Activated effector memory CD4-positive, alpha-beta T cell treated with Interleukin-2 at 50 U/mL for 16 hours (primary cell): Measurements from ENCODE around the gene CCDC85B.
A peak's percentile ranks its signal among the peaks of the same experiment; 100 is the strongest.
"Not testable (repeated sequence)": the region's sequence is repeated elsewhere in the genome, so short reads cannot be mapped to it uniquely, and the experiment has no call there.

Experiments
- DNase-seq: peaks from one replicate; pipeline ENCODE4 v3.0.0-alpha.2; 2020

Gene CCDC85B

DNA sequence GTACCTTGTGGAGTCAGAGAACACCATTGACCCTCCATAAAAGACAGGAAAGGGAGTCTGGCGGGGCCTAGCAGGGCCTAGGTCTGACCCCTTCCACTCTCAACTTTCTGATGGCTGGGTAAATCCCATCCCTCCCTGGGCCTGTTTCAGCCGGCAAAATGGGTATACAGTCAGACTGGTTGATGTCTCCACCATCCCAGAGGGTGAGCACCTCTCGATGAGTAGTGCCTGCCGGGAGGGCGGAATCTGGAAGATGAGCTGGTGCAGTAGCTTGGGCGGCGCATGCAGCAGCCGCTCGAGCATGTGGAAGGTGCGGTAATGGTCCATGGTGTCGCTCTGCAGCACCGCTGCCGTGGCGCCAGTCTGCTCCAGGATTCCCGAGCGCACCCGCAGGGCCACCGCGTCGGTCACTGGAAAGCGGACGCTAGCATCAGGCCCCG lies 2.7 kb upstream of the CCDC85B start:
- no peak for DNase-seq

DNA sequence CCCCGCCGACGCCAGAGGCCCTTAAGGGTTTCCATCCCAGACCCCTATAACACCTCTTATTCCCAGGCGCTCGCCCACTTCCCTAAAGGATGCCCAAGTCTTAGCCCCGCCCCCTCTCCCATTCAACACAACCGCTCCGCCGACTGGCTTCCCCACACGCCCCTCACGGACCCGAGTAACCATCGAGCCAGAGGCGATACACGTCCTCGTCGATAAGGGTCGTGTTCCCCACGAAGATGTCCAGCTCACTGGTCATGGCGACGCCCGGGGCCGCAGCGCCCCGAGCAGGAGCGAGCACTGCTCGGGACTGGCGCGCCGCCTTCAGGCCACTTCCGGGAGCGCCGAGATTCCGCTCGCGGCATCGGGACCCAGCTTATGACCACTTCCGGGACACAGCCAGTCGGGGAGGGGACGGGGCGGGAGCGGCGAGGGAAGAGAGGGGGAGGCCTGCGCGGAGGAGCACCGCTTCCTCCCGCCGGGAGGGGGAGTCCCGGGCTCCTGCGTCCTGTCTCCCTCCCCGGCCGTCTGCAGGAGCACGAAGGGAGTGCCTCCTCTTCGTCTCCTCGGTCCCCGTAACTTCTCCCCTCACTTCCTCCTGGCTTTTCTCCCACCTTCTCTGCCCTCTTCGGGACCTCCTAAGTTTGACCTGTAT lies 2.2 kb upstream of the CCDC85B start, which contains the start of gene FIBP:
Gene FIBP, minus strand, starts transcription at position 309 of the 652 bp plus-strand sequence. Its CDS starts 53 bp downstream, at position 256.
- DNase-seq = peak; percentile 94

DNA sequence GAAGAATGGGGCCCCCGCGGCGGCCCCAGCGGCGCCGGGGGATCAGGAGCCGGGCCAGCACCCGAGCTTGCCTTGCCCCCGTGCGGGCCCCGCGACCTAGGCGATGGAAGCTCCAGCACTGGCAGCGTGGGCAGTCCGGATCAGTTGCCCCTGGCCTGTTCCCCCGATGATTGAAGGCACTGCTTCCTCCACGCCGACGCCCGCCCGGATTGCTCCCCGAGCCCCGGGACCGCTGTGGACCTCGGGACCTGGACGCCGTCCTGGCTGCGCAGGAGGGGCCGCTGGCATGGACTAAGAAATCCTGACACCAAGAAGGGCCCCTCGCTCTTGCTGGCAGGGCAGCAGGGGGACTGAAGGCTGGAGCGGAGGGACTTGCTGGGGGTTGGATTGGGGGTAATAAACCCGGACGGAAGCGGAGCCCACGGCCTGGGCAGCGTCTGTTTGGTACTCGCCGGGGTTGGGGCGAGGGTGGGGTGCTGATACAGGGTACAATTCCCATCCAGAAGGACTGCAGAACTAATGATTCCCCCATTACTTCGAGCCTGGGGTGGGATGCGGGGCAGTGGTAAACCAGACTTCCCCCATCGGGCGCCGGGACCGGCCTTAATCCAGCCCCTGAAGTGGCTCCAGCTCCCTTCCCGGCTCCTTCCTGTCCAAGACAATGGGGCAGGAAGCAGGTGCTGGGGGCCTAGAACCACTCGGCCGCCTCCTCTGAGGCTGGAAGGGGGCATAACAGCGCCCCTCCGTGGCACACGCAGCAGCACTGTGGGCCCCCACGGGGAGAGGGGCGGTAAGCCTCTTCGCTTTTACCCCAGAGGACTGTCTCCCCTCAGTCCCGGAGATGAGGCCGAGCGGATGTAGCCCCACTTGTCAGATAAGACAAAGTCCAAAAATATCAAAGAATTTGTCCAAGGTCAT lies 1.0 kb downstream of the CCDC85B start:
- no peak for DNase-seq

DNA sequence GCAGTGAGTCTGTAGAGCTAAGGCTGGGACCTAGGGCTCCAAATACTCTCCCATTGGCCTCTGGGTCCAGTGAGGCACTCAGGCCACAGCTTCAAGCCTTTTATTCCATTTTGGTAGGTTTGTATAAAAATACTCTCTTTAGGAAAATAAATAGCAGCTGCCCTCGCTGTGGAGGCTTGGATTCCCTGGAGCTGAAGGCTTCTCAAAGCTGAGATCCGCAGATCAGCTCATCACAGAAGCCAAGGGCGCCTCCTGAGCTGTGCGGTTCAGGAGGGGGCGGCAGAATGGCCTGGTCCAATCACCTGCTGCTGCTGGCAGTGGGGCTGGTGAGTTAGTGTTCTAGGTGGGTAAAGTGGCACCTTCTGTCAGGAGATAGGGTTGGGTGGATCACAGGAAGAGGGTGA lies 1.7 kb downstream of the CCDC85B start:
- DNase-seq = not testable (repeated sequence)

DNA sequence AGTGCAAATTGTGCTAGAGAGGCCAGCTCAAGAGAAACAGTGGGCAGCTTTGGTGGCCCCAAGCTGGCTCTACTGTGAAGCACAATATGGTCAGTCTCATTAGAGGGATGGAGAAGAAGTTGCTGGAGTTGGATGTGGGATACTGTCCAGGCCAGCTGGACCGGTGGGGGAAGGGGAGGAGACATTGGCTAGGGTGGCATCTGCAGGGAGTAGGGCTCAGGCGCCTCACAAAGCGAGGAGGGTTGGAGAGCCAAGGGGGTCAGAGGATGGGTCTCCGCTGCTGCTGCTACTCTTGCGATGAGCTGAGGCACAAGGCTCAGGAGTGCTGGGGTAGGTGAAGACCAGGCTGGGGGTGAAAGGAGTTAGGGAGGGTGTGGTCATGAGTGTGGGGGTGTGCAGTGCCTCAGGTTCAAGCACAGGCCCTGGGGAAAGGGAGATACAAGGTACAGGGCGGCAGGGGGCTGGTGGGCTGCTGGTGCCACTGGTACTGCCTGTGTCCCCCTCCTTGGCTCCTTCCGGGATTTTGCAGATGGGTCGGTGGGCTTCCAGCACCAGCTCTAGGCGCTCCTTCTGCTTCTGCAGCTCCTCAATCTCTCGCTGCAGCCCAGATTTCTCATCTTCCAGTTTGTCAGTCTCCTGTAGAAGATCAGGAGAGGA lies 2.3 kb downstream of the CCDC85B start:
- no peak for DNase-seq

DNA sequence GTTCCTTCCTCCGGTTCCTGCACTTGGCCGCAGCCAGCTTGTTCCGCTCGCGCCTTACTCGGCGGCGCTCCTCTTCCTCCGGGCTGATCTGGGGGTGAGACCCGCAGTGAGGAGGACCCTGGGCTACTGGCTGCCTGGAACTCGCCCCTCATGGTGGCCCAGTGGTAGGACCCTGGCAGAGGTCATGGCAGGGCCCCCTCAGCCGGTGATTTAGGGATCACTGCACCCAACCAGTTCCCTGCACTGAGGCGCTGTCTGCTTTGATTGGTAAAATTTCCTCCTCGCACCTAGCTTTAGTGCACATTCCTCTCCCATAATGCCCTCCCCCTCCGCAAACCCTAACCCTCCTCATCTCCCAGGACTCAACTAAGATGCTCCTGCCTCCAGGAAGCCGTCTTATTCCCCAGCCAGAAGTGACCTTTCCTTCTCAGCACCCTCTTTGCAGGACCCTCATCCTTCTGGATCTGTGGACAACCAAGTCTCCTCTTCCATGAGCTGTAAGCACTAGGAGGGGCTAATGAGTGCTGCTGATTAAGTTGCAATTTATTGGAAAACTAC lies 3.6 kb downstream of the CCDC85B start:
- DNase-seq = no peak

DNA sequence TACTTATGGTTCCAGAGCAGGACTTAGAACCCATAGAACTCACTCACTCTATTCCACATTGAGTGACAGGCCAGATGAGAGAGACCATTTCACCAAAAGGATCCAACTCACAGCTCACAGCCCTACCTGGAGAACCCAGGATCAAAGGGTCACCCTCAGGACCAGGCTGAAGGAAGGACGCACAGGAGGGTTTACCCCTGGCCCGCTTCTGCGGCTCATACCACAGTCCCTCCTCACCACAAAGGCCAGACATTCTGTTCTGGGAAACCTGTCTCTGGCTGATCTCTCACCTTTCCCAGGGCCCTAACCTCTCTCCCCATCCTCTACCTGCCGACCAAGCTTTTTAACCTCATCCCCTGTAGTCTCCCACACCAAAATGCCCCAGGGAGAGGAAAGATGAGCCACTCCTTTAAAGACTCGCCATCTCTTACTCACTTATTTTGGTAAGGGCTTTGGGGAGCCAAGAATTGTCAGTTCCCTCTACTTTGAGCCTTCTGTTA lies 5.1 kb downstream of the CCDC85B start:
- DNase-seq = no peak

DNA sequence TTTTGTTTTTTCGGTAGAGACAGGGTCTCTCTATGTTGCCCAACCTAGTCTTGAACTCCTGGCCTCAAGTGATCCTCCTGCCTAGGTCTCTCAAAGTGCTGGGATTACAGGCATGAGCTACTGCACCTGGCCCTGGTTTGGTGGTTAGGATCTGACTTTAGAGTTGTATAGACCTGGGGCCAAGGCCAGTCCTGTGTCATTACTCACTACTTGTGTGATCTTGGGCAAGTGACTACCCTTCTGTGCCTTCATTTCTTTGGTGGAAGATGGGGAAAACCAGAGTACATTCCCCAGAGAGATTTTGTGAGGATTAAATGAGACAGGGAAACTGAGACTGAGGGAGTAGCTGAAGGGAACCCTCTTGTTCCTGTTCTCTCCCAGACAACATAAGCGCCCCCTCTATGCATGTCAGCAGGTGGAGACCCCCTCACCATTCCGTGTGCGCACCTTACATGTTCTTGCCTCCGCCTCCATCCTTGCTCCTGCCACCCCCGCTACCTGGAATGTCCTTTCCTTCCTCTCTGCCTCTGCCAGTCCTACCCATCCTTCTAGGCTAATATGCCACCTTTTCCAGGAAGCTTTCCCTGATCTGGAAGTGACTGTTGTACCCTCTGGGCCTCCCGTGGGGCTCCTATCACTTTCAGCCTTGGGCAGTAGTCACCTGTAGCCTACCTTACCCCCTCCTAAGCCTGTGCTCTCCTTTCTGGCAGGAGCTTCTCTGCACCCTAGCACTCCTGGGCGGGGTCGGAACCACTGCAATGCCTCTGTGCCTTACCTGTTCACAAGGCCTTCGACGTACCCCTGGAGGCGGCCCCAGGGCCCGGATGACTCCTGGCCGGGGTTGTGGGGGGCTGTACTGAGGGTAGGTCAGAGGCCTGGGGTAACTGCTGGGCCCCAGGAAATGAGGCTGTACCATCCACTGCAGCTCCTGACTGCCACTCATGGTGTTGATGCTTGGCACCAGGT lies 5.8 kb downstream of the CCDC85B start:
- no peak for DNase-seq

DNA sequence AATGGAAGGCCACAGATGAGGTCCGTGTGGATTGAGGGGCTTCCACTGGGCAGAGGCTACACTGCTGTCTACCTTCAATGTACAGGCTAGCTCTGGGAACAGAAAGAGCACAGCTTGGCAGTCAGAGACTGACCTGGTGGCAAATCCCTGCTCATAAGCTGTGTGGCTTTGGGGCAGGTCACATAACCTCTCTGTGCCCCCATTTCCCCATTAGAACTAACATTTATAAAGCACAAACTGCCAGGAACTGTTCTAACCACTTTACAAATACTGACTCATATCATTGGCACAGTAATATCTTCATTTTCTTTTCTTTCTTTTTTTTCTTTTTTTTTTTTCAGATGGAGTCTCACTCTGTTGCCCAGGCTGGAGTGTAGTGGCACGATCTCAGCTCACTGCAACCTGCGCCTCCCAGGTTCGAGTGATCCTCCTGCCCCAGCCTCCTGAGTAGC lies 6.6 kb downstream of the CCDC85B start:
- DNase-seq = no peak

DNA sequence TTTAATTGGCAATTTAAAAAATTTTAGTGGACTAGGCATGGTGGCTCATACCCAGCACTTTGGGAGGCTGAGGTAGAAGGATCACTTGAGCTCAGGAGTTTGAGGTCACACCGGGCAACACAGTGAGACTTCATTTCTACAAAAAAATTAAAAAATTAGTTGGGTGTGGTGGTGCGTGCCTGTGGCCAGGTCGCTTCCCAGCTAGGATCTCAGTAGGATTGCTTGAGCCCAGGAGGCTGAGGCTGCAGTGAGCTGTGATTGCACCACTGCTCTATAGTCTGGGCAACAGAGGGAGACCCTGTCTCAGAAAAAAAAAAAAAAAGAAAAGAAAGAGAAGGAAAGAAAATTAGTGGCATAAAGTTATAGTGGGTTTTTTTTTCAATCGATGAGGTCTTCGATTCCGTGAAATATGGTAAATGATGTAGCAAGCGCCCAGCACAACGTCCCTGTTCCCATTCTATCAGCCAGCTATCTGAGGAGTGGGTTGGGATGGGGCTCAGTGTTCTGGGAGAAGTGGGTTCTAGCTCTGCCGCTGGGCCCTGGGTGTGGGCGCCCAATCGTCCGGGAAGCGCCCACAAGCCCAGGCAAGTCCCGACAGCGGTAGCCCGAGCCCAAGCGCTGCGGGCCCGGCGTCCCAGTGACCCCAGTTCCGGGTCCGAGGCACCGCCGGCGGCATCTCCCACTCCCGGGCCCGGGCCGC lies 8.3 kb downstream of the CCDC85B start:
- no peak for DNase-seq

DNA sequence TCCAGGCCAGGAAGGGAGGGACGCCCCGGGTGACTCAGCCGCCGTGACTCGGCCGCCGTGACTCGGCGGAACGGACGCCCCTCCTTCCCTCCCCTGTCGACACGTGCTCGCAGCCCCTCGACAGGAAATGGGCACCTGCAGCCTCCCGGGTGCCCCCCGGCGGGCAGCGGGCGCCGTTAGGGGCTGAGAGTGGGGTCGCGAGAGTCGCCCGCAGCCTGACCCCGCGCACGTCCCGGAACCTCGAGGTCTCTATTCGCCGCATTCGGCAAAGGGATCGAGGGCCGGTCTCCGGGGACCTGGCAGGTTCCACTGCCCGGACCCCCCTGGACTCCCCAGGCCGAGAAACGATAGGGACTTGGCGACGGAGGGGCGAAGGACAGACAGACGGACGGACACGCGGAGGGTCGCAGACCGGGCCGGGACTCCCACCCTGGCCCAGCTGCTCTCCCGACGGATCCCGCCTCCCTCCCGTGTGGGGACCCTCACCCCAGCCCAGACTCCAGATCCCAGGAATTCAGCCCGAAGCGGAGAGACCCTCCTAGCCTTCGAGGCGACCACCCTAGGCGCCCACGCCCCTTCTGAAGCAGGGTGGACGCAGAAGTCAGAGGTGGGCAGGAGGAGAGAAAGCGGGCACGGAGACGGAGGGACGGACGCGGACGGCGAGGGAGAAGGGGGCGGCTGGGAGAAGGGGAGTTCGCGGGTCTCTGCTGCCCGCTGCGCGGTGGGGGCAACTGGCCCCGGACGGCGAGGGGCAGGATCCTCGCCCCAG lies 9.1 kb downstream of the CCDC85B start:
- DNase-seq = peak; percentile 35

DNA sequence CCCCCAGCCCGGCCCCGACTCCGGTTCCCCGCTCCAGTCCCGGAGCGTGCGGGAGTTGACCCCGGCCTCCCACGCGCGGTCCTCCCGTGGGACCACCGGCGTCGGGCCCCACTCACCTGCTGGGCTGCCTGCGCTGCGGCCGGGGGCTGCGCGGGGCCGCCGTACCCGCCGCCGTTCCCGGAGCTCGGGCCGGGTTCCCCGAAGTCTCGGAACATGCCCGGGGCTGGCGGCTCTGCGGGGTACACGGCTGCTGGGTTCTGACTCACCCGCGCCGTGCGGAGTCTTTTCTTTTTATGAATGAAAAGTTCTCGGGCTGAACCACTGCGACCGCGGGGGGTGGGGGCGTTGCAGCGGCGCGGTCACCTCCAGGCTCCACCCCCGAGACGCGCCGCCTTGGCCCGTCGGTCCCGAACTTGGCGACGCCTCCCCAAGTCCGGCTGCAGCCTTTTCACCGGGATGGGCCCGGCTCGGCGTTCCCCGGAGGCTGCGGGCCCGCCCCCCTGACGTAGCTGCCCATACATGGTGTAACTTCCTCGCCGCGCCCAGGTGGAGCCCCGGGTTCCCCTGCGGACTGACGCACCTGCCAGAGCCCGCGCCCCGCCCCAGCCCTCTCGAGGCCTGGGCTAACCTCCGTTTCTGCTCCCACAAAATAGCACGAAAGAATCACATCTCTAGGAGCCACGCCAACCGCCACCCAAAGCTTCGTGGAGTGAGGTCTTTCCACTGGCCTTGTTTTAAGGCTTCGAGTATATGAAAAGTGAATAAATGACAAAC lies 9.8 kb downstream of the CCDC85B start, which contains the start of gene FOSL1:
Gene FOSL1, minus strand, starts transcription at position 264 of the 774 bp plus-strand sequence. Its CDS starts 49 bp downstream, at position 215.
- DNase-seq = peak; percentile 86

DNA sequence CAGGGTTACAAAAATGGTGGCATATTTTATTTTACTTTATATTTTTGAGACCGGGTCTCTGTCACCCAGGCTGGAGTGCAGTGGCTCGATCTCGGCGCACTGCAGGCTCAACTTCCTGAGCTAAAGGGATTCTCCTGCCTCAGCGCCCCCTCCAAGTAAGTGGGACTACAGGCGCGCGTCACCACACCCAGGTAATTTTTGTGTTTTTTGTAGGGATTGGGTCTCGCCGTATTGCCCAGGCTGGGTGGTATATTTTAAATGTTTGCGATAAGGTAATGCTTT lies 10.4 kb downstream of the CCDC85B start:
- no peak for DNase-seq

DNA sequence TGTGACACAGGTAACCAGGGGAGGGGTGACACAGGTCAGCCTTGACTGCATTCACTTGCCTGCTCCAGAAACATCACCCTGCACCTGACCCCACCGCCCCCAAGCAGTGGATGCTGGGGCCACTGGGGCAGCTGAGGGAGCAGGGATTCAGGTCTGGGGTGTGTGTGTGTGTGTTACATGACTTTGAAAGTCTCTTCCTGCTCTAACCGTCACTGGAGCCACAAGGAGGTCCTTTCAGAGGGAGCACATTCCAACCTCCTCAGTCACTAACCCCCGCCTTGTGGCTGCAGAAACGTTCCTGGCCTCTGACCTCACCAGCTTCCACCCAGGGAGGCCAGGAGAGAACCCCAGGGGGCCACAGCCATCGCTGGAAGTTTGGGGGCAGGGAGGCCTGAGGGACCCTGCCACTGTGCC lies 12.6 kb downstream of the CCDC85B start:
- DNase-seq = no peak

DNA sequence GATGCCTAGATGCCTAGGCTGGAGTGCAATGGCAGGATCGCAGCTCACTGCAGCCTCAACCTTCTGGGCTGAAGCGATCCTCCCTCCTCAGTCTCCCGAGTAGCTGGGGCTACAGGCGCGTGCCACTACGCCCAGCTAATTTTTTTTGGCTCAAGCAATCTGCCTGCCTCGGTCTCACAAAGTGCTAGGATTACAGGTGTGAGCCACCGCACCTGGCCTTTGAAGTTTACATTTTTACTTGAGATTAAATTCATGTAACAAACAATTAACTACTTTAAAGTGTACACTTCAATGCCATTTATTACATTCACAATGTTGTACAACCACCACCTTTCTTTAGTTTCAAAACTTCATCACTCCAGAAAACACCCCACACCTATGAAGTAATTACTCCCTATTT lies 13.2 kb downstream of the CCDC85B start:
- DNase-seq = no peak

DNA sequence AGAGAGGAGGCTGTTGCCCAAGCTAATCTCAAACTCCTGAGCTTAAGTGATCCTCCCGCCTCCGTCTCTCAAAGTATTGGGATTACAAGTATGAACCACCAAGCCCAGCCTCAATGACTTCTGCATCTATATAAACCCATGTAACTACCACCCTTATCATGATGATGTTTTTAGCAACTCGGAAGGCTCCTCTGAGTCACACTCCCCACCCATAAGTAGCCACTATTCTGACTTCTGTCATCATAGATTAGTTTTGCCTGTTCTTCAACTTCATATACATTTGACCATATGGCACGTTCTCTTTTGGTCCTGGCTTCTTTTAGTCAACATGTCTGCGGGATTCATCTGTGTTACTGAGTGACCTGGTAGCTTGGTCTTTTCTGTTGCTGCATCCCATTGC lies 16.1 kb downstream of the CCDC85B start:
- DNase-seq = no peak

DNA sequence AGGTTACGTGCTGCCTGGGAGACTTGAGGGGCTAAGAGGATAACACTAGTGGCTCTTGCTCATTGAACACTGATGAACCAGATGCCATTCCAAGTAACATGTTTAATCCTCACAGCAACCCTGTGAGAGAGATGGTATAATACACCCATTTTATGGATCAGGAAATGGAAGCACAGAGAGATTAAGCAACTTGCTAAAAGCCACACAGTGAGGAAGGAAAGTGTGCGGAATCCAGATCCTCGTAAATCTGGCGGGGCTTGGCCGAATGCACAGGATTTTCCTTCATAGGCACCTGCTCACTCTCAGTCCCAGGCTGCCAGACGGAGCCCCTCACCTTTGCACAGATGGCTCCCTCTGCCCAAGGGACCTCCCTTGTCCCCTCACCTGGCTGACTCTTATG lies 17.4 kb downstream of the CCDC85B start:
- DNase-seq = no peak

DNA sequence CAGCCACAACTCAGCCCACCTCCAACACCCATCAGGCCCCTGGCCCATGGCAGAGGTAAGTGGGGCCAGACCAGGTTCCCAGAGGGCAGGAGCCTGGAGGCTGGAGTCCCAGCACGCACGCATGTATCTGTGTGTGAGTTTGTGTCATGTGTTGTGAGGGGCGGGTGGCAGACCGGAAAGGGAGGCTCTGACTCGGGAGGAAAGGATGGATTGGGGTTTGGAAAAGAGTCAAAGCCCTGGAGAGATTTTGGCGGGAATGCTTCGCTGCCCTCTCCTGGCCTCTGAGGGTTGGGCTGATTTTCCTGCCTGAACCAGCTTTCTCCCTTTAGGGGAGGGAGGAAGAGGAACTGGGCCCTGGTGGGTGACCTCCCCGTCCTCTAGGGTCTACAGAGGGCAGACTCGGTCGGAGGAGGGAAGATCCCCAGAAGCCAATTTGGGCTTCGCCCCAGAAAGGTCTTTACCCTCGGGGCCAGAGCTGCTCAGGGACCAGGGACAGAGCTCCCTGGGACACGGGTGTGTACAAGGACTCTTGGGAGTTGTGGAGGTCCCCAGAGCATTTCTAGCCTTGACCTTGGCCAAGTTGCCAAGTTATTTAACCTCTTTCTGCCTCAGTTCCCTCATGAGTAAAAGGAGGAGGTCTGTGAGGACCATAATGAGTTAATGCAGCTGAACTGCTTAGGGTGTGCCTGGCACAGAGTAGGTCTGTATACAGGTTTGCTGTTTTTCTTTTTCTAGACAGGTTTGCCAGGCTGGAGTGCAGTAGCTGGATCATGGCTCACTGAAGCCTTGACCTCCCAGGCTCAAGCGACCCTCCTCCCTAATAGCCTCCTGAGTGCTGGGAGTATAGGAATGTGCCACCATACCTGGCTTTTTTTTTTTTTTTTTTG lies 21.5 kb downstream of the CCDC85B start:
- no peak for DNase-seq
